GM12878 (cell line): ENCODE results near the gene VSTM2L. TPM values are rescaled to one million over a fixed set of nuclear protein-coding genes. Genes with fewer than 3 reads are reported as not detected.

Experiments
- ATAC-seq: fragments of 200-7000 bp; cut with Tn5 transposase; 3 replicates; pipeline ENCODE4 v1.9.1; 2020; ENCODE audit warnings: mild to moderate bottlenecking, moderate library complexity
- BruUV-seq: library from RNA; stranded (reverse); fragments of 400-500 nt; replicated peaks from 2 replicates; lab custom pipeline; 2021; lab: Mats Ljungman, UMichigan
- CTCF ChIA-PET: fragments of 300-600 bp; sonication (Branson Sonifier 250); formaldehyde crosslinking; extraction: SDS; loops from one replicate; lab custom pipeline; 2021; ENCODE audit warnings: inconsistent platforms; lab: Yijun Ruan, JAX
- POLR2A ChIA-PET: fragments of 350-600 bp; formaldehyde crosslinking; extraction: SDS; loops from one replicate; lab custom pipeline; 2021; ENCODE audit warnings: inconsistent platforms; lab: Charles Lee
- RAD21 ChIA-PET: fragments of 300-600 bp; sonication (Branson Sonifier 250); formaldehyde crosslinking; loops from one replicate; lab custom pipeline; 2023; ENCODE audit warnings: antibody characterized with exemption; ENCODE audit not compliant: unreplicated experiment; lab: Charles Lee
- SMC1A ChIA-PET: fragments of 300-600 bp; sonication (Branson Sonifier 250); formaldehyde crosslinking; loops from one replicate; lab custom pipeline; 2023; ENCODE audit not compliant: unreplicated experiment, uncharacterized antibody; lab: Charles Lee
- DNase-seq: peaks from one replicate; pipeline ENCODE4 v3.0.0-alpha.2; 2011; ENCODE audit warnings: low read depth, low spot score
- FAIRE-seq: peaks from 3 replicates; lab custom pipeline; 2011; peaks lifted over from hg19 to GRCh38; lab: Jason Lieb, UNC
- H2AFZ ChIP-seq: 2 replicates; pipeline ENCODE4 v1.6.0; 2011; ENCODE audit warnings: low read depth, low read length, control low read depth; ENCODE audit not compliant: control insufficient read depth
- H3K27ac ChIP-seq: 2 replicates; pipeline ENCODE4 v1.5.1; 2011; ENCODE audit warnings: control low read depth; ENCODE audit not compliant: control insufficient read depth, insufficient read depth
- H3K27me3 ChIP-seq, 2 experiments: replicated peaks in 1 of 2; 2 replicates each; pipeline versions ENCODE4 v1.6.0 to v1.6.1; 2011; ENCODE audit warnings: low read length in 1 of 2; ENCODE audit not compliant: control insufficient read depth in 2 of 2, insufficient read depth in 2 of 2
- H3K36me3 ChIP-seq, 2 experiments: 2 replicates each; pipeline ENCODE4 v1.5.1; 2011; ENCODE audit warnings: low read length in 1 of 2; ENCODE audit not compliant: control insufficient read depth in 2 of 2, insufficient read depth in 2 of 2
- H3K4me1 ChIP-seq: 2 replicates; pipeline ENCODE4 v1.6.1; 2011; ENCODE audit warnings: mild to moderate bottlenecking, low read length, moderate library complexity, mixed read lengths; ENCODE audit not compliant: control insufficient read depth, insufficient read depth
- H3K4me2 ChIP-seq: 2 replicates; pipeline ENCODE4 v1.6.0; 2011; ENCODE audit warnings: control low read depth; ENCODE audit not compliant: control insufficient read depth, insufficient read depth
- H3K4me3 ChIP-seq: fragments of 200-600 bp; sonication (generic); 2 replicates; pipeline ENCODE4 v1.5.1; 2016
- H3K79me2 ChIP-seq: 2 replicates; pipeline ENCODE4 v1.6.0; 2011; ENCODE audit warnings: low read length; ENCODE audit not compliant: control insufficient read depth, insufficient read depth
- H3K9ac ChIP-seq: 2 replicates; pipeline ENCODE4 v1.8.0; 2011; ENCODE audit warnings: low read length, control low read depth, mixed read lengths; ENCODE audit not compliant: control insufficient read depth, insufficient read depth
- H3K9me3 ChIP-seq: replicated peaks from 3 replicates; pipeline ENCODE4 v1.5.1; 2011; ENCODE audit warnings: mild to moderate bottlenecking, low read length; ENCODE audit not compliant: control insufficient read depth, insufficient read depth
- H4K20me1 ChIP-seq: 2 replicates; pipeline ENCODE4 v1.6.0; 2011; ENCODE audit not compliant: control insufficient read depth, insufficient read depth
- CREB1 ChIP-seq: IDR thresholded peaks from 2 replicates; pipeline ENCODE4 v1.6.1; 2012; ENCODE audit warnings: low read depth, mild to moderate bottlenecking, inconsistent platforms
- CTCF ChIP-seq, 3 experiments: IDR thresholded peaks in 2 of 3; conservative IDR thresholded peaks in 1 of 3; 2 replicates each; pipeline ENCODE4 v1.5.1; 2011; ENCODE audit warnings: low read depth in 3 of 3, low read length in 3 of 3, mild to moderate bottlenecking in 3 of 3, control low read depth in 2 of 3, moderate library complexity in 2 of 3, inconsistent platforms in 1 of 3, mixed read lengths in 1 of 3; ENCODE audit not compliant: control insufficient read depth in 2 of 3, insufficient read depth in 1 of 3; ENCODE audit errors: extremely low read depth in 1 of 3
- EGR1 ChIP-seq, 2 experiments: IDR thresholded peaks; 1 replicate in 1 of 2; 2 replicates in 1 of 2; pipeline ENCODE4 v1.6.1; 2011 to 2012; ENCODE audit warnings: low read depth in 2 of 2, low read length in 2 of 2, borderline replicate concordance in 1 of 2, mild to moderate bottlenecking in 1 of 2, moderate library complexity in 1 of 2
- MLLT1 ChIP-seq: fragments of 450-650 bp; IDR thresholded peaks from 2 replicates; pipeline ENCODE4 v1.6.1; 2016; ENCODE audit warnings: mild to moderate bottlenecking
- POU2F2 ChIP-seq: IDR thresholded peaks from 3 replicates; pipeline ENCODE4 v1.6.1; 2011; ENCODE audit warnings: low read depth, mild to moderate bottlenecking, low read length, borderline replicate concordance
- USF1 ChIP-seq: IDR thresholded peaks from 2 replicates; pipeline ENCODE4 v1.6.1; 2011; ENCODE audit warnings: borderline replicate concordance, low read depth, mild to moderate bottlenecking, moderate library complexity, mixed read lengths, low read length; ENCODE audit not compliant: insufficient read depth; ENCODE audit errors: extremely low read length
- ZBTB4 ChIP-seq: fragments of 450-650 bp; formaldehyde crosslinking; IDR thresholded peaks from 2 replicates; pipeline ENCODE4 v1.4.0; 2022; ENCODE audit warnings: mild to moderate bottlenecking, moderate library complexity
- ZBTB40 ChIP-seq: fragments of 450-650 bp; IDR thresholded peaks from 2 replicates; pipeline ENCODE4 v1.6.1; 2016; ENCODE audit warnings: mild to moderate bottlenecking, moderate library complexity, borderline replicate concordance
- WGBS: methylation state at CpG from one replicate; pipeline ENCODE4 v1.1.6; 2016; ENCODE audit warnings: low lambda C conversion rate; ENCODE audit not compliant: insufficient replicate concordance, insufficient coverage; ENCODE audit errors: missing lambda C conversion rate; 5-methylcytosine and 5-hydroxymethylcytosine counted together
- in situ Hi-C: fragments of 300-500 bp; cut with MboI; formaldehyde crosslinking; loops from 9 replicates; pipeline ENCODE4 v1.14.3; 2018; ENCODE audit warnings: mixed read lengths
- intact Hi-C: fragments of 100-400 bp; cut with micrococcal nuclease; formaldehyde crosslinking; loops from one replicate; pipeline ENCODE4 v1.14.2; 2022; ENCODE audit not compliant: unreplicated experiment
- polyA plus RNA-seq, 11 experiments: library from polyadenylated mRNA; depleted of rRNA in 4 of 11; unstranded in 6 of 11; stranded (reverse) in 5 of 11; fragments of >200 nt; fragmentation: Nextera tagmentation in 4 of 11; fragmentation: Illumina TruSeq in 1 of 11; extraction: Ambion mirVana in 4 of 11; extraction: Trizol in 1 of 11; gene quantifications; 1 replicate in 1 of 11; 2 replicates in 10 of 11; pipeline versions ENCODE4 v1.2.1 to v1.2.3, GENCODE V29; 2011 to 2016; ENCODE audit warnings: inconsistent platforms in 2 of 11, missing spikeins in 2 of 11, low read depth in 1 of 11
- total RNA-seq, 4 experiments: library from RNA; depleted of rRNA in 3 of 4; stranded (reverse); fragments of >200 nt in 3 of 4; fragmentation: Illumina TruSeq in 1 of 4; extraction: Trizol in 1 of 4; gene quantifications; 2 replicates each; pipeline versions ENCODE4 v1.2.1 to v1.2.3, GENCODE V29; 2013 to 2021

VSTM2L gene
- total and polyA plus RNA-seq, 10 of the 15 experiments (the other 5 are each of a cell fraction or from before 2014, with no cell fraction given): 0.05 to 1.5 (median 0.63) TPM; not detected in 2

GRCh38 chr20:37972256-37973058 lies 69.5 kb downstream of the VSTM2L start:
- Histone ChIP-seq H3K4me2 (no peak overlapping the region), H3K4me1 (no peaks in the 10 kb centered on the region; the same call in 1 of the 2 replicates), H3K4me3 (no peak overlapping the region), H2AFZ (no peak overlapping the region), H4K20me1 (no peaks in the 10 kb centered on the region), H3K9me3 (no peaks in the 10 kb centered on the region; the same call in 2 of the 3 replicates), H3K9ac (no peak overlapping the region), H3K36me3 (no peaks in the 10 kb centered on the region), H3K27me3 (no peaks in the 10 kb centered on the region), H3K27ac (no peak overlapping the region), H3K79me2 (no peaks in the 10 kb centered on the region)
- ATAC-seq (no peak), FAIRE-seq (no peak), DNase-seq (no peak)
- 75% methylated on average over 7 of the region's 7 CpGs for WGBS
- BruUV-seq: no TSS peak
- ChIA-PET RAD21 (no interaction called here), POLR2A (no interaction called here), SMC1A (interaction anchor here (1.6 kb wide), 1 partner anchor 16 kb away, joined by 3 read pairs; no protein-coding TSS in a partner anchor), CTCF (no interaction called here)
- in situ Hi-C loops (no loop called here), intact Hi-C loops (no loop called here)
- no peak for TF ChIP-seq CREB1
- no peak for TF ChIP-seq MLLT1
- TF ChIP-seq USF1: no peak
- no peak for TF ChIP-seq POU2F2
- no peak for TF ChIP-seq ZBTB4 (CRISPR knock-in tag)
- TF ChIP-seq ZBTB40: no peak
- no peak for TF ChIP-seq CTCF (IDR thresholded peaks at IDR 0.05 in 2 of 3, conservative IDR thresholded peaks at IDR 0.05 in 1 of 3; ENCODE audit: control insufficient read depth in 2 of 3, extremely low read depth in 1 of 3, insufficient read depth in 1 of 3, low read depth in 3 of 3, low read length in 3 of 3)
- no peak for TF ChIP-seq EGR1 (IDR thresholded peaks at IDR 0.05; ENCODE audit: borderline replicate concordance in 1 of 2, low read depth in 2 of 2, low read length in 2 of 2)
